PC-9 (cell line): ENCODE measurements around the gene TRIM37. TPM values are rescaled to one million over a fixed set of nuclear protein-coding genes. Genes with fewer than 3 reads are reported as not detected.

Source experiments
- BruUV-seq: library from RNA; stranded (reverse); fragments of 400-500 nt; replicated peaks from 2 replicates; lab custom pipeline; 2021; lab: Mats Ljungman, UMichigan
- CTCF ChIA-PET: fragments of 300-600 bp; sonication (Branson Sonifier 250); formaldehyde crosslinking; loops from one replicate; lab custom pipeline; 2022; ENCODE audit warnings: antibody characterized with exemption; lab: Charles Lee
- POLR2A ChIA-PET: fragments of 300-600 bp; sonication (Branson Sonifier 250); formaldehyde crosslinking; loops from one replicate; lab custom pipeline; 2022; ENCODE audit warnings: antibody characterized with exemption; ENCODE audit not compliant: unreplicated experiment; lab: Charles Lee
- DNase-seq, 2 experiments: peaks; one replicate each; pipeline versions ENCODE4 v3.0.0 to v3.0.0-alpha.2; 2015 to 2022; ENCODE audit warnings: mixed read lengths in 1 of 2
- H2AFZ ChIP-seq: fragments of 200-600 bp; sonication (generic); 2 replicates; pipeline ENCODE4 v1.8.1; 2017; ENCODE audit warnings: antibody characterized with exemption
- H3F3A ChIP-seq: fragments of 200-600 bp; sonication (generic); 2 replicates; pipeline ENCODE4 v1.8.1; 2017; ENCODE audit warnings: antibody characterized with exemption, mild to moderate bottlenecking, low read depth; ENCODE audit not compliant: insufficient read depth
- H3K27ac ChIP-seq: fragments of 200-600 bp; sonication (generic); 2 replicates; pipeline ENCODE4 v1.6.1; 2016; ENCODE audit warnings: mixed run types
- H3K27me3 ChIP-seq: fragments of 200-600 bp; sonication (generic); 2 replicates; pipeline ENCODE4 v1.6.1; 2016; ENCODE audit warnings: low read depth, mixed run types; ENCODE audit not compliant: insufficient read depth
- H3K36me3 ChIP-seq: fragments of 200-600 bp; sonication (generic); 2 replicates; pipeline ENCODE4 v1.6.1; 2016; ENCODE audit warnings: low read depth, mixed run types
- H3K4me1 ChIP-seq: fragments of 200-600 bp; sonication (generic); replicated peaks from 2 replicates; pipeline ENCODE4 v1.6.1; 2016; ENCODE audit warnings: mixed run types; ENCODE audit not compliant: insufficient read depth
- H3K4me2 ChIP-seq: fragments of 200-600 bp; sonication (generic); 2 replicates; pipeline ENCODE4 v1.6.1; 2017; ENCODE audit warnings: mixed run types
- H3K4me3 ChIP-seq: fragments of 200-600 bp; sonication (generic); 2 replicates; pipeline ENCODE4 v1.6.1; 2016; ENCODE audit warnings: mixed run types
- H3K79me2 ChIP-seq: fragments of 200-600 bp; sonication (generic); 2 replicates; pipeline ENCODE4 v1.6.1; 2017; ENCODE audit warnings: low read depth, mixed run types
- H3K9me2 ChIP-seq: fragments of 200-600 bp; sonication (generic); 2 replicates; pipeline ENCODE4 v1.8.1; 2017; ENCODE audit warnings: mild to moderate bottlenecking; ENCODE audit not compliant: insufficient read depth
- H3K9me3 ChIP-seq: fragments of 200-600 bp; sonication (generic); 2 replicates; pipeline ENCODE4 v1.8.1; 2016; ENCODE audit warnings: low read depth; ENCODE audit not compliant: insufficient read depth
- H4K20me1 ChIP-seq: fragments of 200-600 bp; sonication (generic); 2 replicates; pipeline ENCODE4 v1.8.1; 2017; ENCODE audit not compliant: insufficient read depth
- EZH2 ChIP-seq: fragments of 200-600 bp; sonication (generic); IDR thresholded peaks from 2 replicates; pipeline ENCODE4 v1.8.0; 2017; ENCODE audit warnings: antibody characterized with exemption, low read depth
- intact Hi-C: fragments of 100-400 bp; cut with micrococcal nuclease; formaldehyde crosslinking; loops from one replicate; pipeline ENCODE4 v1.10.0; 2022; ENCODE audit not compliant: unreplicated experiment
- total RNA-seq: library from RNA; stranded (reverse); gene quantifications from 2 replicates; pipeline ENCODE4 v1.2.3, GENCODE V29; 2021
- TF ChIP-seq, protein P1 (sequence below): fragments of 200-600 bp; sonication (generic); conservative IDR thresholded peaks from 2 replicates; pipeline ENCODE4 v1.6.1; 2017; ENCODE audit warnings: mixed run types, antibody characterized with exemption, mild to moderate bottlenecking, moderate library complexity

The TRIM37 gene
- total RNA-seq, 1 experiment from 2014 or later: 24.6 TPM

- Histone ChIP-seq H4K20me1 (no peaks in the 10 kb centered on the region), H3K4me2 (peak within 1 kb of the TSS; percentile 86), H3K36me3 (0 out of 2 replicates have a peak, but pooled peaks cover 3% of the 10 kb centered on the region), H3K27ac (peak within 1 kb of the TSS; percentile 71), H3K4me3 (peak within 1 kb of the TSS; percentile 80), H3K79me2 (peaks cover 88% of the 10 kb centered on the region), H3K4me1 (peaks cover 52% of the 10 kb centered on the region), H3K9me2 (no peaks in the 10 kb centered on the region), H3F3A (peaks cover 11% of the 10 kb centered on the region; the same call in 1 of the 2 replicates), H2AFZ (peak within 1 kb of the TSS; percentile 96), H3K9me3 (no peaks in the 10 kb centered on the region), H3K27me3 (no peaks in the 10 kb centered on the region)
- ChIA-PET CTCF (interaction anchor here (0.6 kb wide), 1 partner anchor 194 kb away, joined by 3 read pairs; no protein-coding TSS in a partner anchor), POLR2A (interaction anchor here (0.6 to 1.1 kb wide), 6 partner anchors 38 to 693 kb away, joined by 3 to 7 read pairs (median 4); partner anchors contain the start of gene CLTC)
- no TSS peak for BruUV-seq
- intact Hi-C loops: loop anchor here (1.0 to 2.0 kb wide), 3 partner anchors 49 to 637 kb away; partner anchors contain the start of genes CLTC and TRIM37
- DNase-seq: peak in 1 of 2 experiments; percentile 98
- TF ChIP-seq EZH2: no peak
- TF ChIP-seq, protein P1, sequence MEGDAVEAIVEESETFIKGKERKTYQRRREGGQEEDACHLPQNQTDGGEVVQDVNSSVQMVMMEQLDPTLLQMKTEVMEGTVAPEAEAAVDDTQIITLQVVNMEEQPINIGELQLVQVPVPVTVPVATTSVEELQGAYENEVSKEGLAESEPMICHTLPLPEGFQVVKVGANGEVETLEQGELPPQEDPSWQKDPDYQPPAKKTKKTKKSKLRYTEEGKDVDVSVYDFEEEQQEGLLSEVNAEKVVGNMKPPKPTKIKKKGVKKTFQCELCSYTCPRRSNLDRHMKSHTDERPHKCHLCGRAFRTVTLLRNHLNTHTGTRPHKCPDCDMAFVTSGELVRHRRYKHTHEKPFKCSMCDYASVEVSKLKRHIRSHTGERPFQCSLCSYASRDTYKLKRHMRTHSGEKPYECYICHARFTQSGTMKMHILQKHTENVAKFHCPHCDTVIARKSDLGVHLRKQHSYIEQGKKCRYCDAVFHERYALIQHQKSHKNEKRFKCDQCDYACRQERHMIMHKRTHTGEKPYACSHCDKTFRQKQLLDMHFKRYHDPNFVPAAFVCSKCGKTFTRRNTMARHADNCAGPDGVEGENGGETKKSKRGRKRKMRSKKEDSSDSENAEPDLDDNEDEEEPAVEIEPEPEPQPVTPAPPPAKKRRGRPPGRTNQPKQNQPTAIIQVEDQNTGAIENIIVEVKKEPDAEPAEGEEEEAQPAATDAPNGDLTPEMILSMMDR: no peak
Observed at GRCh38 chr17:59154721-59155438, 48.2 kb upstream of the TRIM37 start, which contains the start of gene SKA2. Gene SKA2 (minus strand): TSS chr17:59155186. CDS start chr17:59155163, 23 bp downstream.

DNA sequence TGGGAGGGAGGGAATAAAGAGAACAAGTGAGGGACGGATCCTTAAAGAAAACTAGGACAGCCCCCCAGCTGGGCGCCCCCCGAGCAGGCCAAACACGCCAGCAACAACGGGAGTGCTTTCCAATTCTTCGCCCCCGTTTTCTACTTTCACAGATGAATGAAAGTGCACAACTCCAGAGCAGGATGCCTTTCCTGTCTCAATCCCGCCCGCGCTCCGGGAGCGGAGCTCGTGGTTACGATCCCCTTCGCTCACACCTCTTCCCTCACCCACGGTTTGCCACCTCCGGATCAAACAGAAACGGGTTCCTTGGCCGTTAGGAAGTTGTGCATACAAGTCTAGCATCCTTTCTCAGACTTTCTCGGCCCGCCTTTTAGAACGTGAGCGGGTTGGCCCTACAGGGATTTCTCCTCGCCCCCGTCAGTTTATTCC is 47.6 kb upstream of the TRIM37 start:
- intact Hi-C loops: loop anchor here (2.0 kb wide), 1 partner anchor 464 kb away; the partner anchor contains the start of gene CLTC
- POLR2A ChIA-PET: interaction anchor here (0.6 kb wide), 1 partner anchor 72 kb away, joined by 6 read pairs; no protein-coding TSS in a partner anchor
- Histone ChIP-seq H3K9me3 (no peaks in the 10 kb centered on the region), H3K36me3 (0 out of 2 replicates have a peak, but pooled peaks cover 3% of the 10 kb centered on the region), H3K27me3 (no peaks in the 10 kb centered on the region), H3K27ac (peak overlapping the region; percentile 71), H3K9me2 (no peaks in the 10 kb centered on the region), H3K4me2 (peak overlapping the region; percentile 76), H3F3A (peaks cover 15% of the 10 kb centered on the region), H3K79me2 (peaks cover 88% of the 10 kb centered on the region), H3K4me1 (peaks cover 58% of the 10 kb centered on the region), H3K4me3 (peak overlapping the region; percentile 80), H4K20me1 (0 out of 2 replicates have a peak, but pooled peaks cover 3% of the 10 kb centered on the region), H2AFZ (peak overlapping the region; percentile 96)
- peak; percentile 42 to 46 for DNase-seq
- TSS peak; percentile 48 for BruUV-seq
- CTCF ChIA-PET: no interaction called here
- TF ChIP-seq, protein P1: no peak
- no peak for TF ChIP-seq EZH2

GRCh38 chr17:59152925-59153324 is 46.2 kb upstream of the TRIM37 start:
- Histone ChIP-seq H3K27me3 (no peaks in the 10 kb centered on the region), H3K4me1 (peaks cover 59% of the 10 kb centered on the region), H3F3A (peaks cover 24% of the 10 kb centered on the region), H3K36me3 (0 out of 2 replicates have a peak, but pooled peaks cover 3% of the 10 kb centered on the region), H3K9me2 (no peaks in the 10 kb centered on the region), H3K27ac (peak overlapping the region; percentile 71; the same call in 1 of the 2 replicates), H2AFZ (peak overlapping the region; percentile 96; the same call in 1 of the 2 replicates), H4K20me1 (0 out of 2 replicates have a peak, but pooled peaks cover 4% of the 10 kb centered on the region), H3K9me3 (no peaks in the 10 kb centered on the region), H3K79me2 (peaks cover 88% of the 10 kb centered on the region), H3K4me3 (peak overlapping the region; percentile 80), H3K4me2 (peak overlapping the region; percentile 76)
- POLR2A ChIA-PET: interaction anchor here (0.6 kb wide), 1 partner anchor 584 kb away, joined by 8 read pairs; no protein-coding TSS in a partner anchor
- TF ChIP-seq, protein P1: no peak
- no peak for TF ChIP-seq EZH2
- DNase-seq: no peak
- no TSS peak for BruUV-seq
- CTCF ChIA-PET: no interaction called here
- intact Hi-C loops: no loop called here
